ENCODE measurements around the gene ULK2. TPM values are rescaled to one million over a fixed set of nuclear protein-coding genes. Genes with fewer than 3 reads are reported as not detected.
A peak's percentile ranks its signal among the peaks of the same experiment; 100 is the strongest.

ULK2 gene
- total and polyA plus RNA-seq, 2 of the 13 experiments (the other 11 are each of a cell fraction or from before 2014, with no cell fraction given), result 0.01 TPM; not detected in 1

GRCh38 chr17:19727501-19728078, 140.1 kb downstream of the ULK2 start (continued):
- TF ChIP-seq BRF2 (CRISPR knock-in tag; IDR thresholded peaks at IDR 0.05) (no peak), PAF1 (CRISPR knock-in tag; IDR thresholded peaks at IDR 0.05) (no peak), ZNF605 (CRISPR knock-in tag; IDR thresholded peaks at IDR 0.05) (no peak), NCOA2 (CRISPR knock-in tag; IDR thresholded peaks at IDR 0.05) (no peak), ZFP91 (CRISPR knock-in tag; IDR thresholded peaks at IDR 0.05; ENCODE audit: borderline replicate concordance) (peak; percentile 35; the same call in 1 of the 2 replicates), ZNF451 (CRISPR knock-in tag; IDR thresholded peaks at IDR 0.05) (no peak), ZNF160 (CRISPR knock-in tag; IDR thresholded peaks at IDR 0.05) (no peak; the same call in 1 of the 2 replicates), JUNB (CRISPR knock-in tag; IDR thresholded peaks at IDR 0.05; ENCODE audit: borderline replicate concordance) (no peak), KAT7 (CRISPR knock-in tag; IDR thresholded peaks at IDR 0.05; ENCODE audit: borderline replicate concordance) (no peak), TFE3 (CRISPR knock-in tag; IDR thresholded peaks at IDR 0.05) (no peak; the same call in 1 of the 2 replicates), GTF2F1 (IDR thresholded peaks at IDR 0.05; ENCODE audit: low read length) (no peak), NRL (CRISPR knock-in tag; IDR thresholded peaks at IDR 0.05; ENCODE audit: borderline replicate concordance) (0 out of 2 replicates have a peak, but pooled peaks have one; percentile 40), ZNF263 (CRISPR knock-in tag; IDR thresholded peaks at IDR 0.05) (peak; percentile 66; the same call in 1 of the 2 replicates), IKZF5 (CRISPR knock-in tag; IDR thresholded peaks at IDR 0.05) (0 out of 2 replicates have a peak, but pooled peaks have one; percentile 11), ZBTB7B (CRISPR knock-in tag; IDR thresholded peaks at IDR 0.05) (no peak), GMEB2 (CRISPR knock-in tag; IDR thresholded peaks at IDR 0.05; ENCODE audit: low read depth) (no peak), ZNF615 (CRISPR knock-in tag; IDR thresholded peaks at IDR 0.05; ENCODE audit: borderline replicate concordance) (no peak)
- TF ChIP-seq, protein P1, sequence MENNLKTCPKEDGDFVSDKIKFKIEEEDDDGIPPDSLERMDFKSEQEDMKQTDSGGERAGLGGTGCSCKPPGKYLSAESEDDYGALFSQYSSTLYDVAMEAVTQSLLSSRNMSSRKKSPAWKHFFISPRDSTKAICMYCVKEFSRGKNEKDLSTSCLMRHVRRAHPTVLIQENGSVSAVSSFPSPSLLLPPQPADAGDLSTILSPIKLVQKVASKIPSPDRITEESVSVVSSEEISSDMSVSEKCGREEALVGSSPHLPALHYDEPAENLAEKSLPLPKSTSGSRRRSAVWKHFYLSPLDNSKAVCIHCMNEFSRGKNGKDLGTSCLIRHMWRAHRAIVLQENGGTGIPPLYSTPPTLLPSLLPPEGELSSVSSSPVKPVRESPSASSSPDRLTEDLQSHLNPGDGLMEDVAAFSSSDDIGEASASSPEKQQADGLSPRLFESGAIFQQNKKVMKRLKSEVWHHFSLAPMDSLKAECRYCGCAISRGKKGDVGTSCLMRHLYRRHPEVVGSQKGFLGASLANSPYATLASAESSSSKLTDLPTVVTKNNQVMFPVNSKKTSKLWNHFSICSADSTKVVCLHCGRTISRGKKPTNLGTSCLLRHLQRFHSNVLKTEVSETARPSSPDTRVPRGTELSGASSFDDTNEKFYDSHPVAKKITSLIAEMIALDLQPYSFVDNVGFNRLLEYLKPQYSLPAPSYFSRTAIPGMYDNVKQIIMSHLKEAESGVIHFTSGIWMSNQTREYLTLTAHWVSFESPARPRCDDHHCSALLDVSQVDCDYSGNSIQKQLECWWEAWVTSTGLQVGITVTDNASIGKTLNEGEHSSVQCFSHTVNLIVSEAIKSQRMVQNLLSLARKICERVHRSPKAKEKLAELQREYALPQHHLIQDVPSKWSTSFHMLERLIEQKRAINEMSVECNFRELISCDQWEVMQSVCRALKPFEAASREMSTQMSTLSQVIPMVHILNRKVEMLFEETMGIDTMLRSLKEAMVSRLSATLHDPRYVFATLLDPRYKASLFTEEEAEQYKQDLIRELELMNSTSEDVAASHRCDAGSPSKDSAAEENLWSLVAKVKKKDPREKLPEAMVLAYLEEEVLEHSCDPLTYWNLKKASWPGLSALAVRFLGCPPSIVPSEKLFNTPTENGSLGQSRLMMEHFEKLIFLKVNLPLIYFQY (CRISPR knock-in tag; IDR thresholded peaks at IDR 0.05; ENCODE audit: borderline replicate concordance), result no peak

All from HepG2 (cell line).